ENCODE results near the gene KCNIP4.

- TF ChIP-seq POLR2AphosphoS5 (IDR thresholded peaks at IDR 0.05): no peak
- no peak for TF ChIP-seq CTCF (IDR thresholded peaks at IDR 0.05)
These were observed 48.4 kb downstream of the KCNIP4 start for GRCh38 chr4:21900211-21900610.
